Measurements from ENCODE around the gene HYAL3. TPM values are rescaled to one million over a fixed set of nuclear protein-coding genes. Genes with fewer than 3 reads are reported as not detected.

The HYAL3 gene
- total and polyA plus RNA-seq, 8 donors, result 0.46 to 2.1 (median 0.77) TPM

DNA sequence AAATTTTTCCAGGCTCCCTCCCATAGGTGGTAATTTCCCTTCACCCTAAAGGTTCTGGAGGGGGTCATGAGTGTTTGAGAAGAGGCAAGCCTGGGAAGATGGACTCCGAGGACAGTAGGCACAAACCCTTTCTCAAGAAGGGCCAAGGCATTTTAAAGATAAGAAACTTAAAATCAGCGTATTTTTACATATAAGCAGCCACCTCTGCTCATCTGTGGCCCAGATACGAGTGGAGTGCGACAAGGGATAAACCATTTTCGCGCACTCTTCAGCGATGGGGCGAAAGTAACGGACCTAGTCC is 40.9 kb upstream of the HYAL3 start:
- no peak for DNase-seq
- no peaks in the 10 kb centered on the region for H3K27me3 ChIP-seq
- intact Hi-C loops (cut with DNase I), result loop anchor here in 1 of 3 donors (10.0 kb wide), 1 partner anchor 215 kb away; no protein-coding TSS in a partner anchor
- no peaks in the 10 kb centered on the region for H3K9me3 ChIP-seq
- ATAC-seq, result no peak
- TF ChIP-seq CTCF (IDR thresholded peaks at IDR 0.05), result no peak
- WGBS, 2 donors, result 72 to 75% methylated on average over 9 of the region's 9 CpGs
- peak overlapping the region in 2 of 4 donors; percentile 23 to 72 for H3K4me3 ChIP-seq
- H3K36me3 ChIP-seq, result no peaks in the 10 kb centered on the region
- no peak for FAIRE-seq
- peaks cover 0 to 21% (median 12%) of the 10 kb centered on the region in 3 donors for H3K4me1 ChIP-seq
- peak overlapping the region in 3 of 4 donors; percentile 16 to 60 (median 55) for H3K27ac ChIP-seq

DNA sequence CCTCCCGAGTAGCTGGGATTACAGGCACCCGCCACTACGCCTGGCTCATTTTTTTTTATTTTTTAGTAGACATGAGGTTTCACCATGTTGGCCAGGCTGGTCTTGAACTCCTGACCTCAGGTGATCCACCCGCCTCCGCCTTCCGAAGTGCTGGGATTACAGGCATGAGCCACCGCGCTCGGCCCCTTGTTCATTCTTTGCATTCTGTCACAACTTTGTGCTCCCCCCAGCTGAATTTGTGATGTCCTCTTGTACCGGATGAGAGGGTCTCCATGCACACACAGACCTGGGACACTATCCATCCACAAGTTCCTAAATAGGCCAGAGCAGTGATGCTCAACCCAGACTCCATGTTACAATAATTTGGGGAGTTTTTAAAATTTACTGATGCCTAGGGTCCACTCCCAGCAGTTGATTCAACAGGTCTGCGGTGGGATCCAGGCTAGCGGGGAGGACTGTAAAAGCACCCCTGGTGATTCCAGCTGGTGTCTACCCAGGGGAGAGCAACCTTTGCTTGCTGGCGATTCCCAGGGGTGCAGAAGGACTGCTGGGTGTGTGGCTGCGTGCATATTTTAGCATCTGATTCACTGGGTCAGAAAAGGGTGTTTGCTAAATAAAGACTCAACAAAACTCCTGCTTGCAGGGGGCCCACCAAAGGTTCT is 40.4 kb upstream of the HYAL3 start:
- peaks cover 4 to 26% (median 17%) of the 10 kb centered on the region in 3 donors for H3K4me1 ChIP-seq

DNA sequence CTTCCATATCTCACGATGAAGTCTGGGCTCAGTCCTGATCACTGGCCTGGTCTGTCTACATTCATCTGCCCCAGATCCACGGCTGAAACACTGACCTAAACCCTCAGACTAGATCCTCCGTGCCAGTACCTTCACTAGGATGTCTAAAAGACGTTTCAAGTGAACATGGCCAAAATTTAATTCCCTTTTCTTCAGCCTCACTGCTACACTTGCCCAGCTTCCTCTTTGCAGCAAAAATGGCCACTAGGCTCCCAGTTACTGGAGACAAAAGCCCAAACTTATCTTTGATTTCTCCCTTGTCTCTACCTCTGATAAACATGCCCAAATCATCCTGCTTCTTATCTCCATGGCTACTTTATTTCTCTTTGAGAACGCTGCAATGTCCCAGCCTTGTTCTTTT is 39.8 kb upstream of the HYAL3 start:
- peak overlapping the region in 1 of 4 donors; percentile 72 for H3K4me3 ChIP-seq
- H3K4me1 ChIP-seq, result peaks cover 10 to 32% (median 24%) of the 10 kb centered on the region in 3 donors
- ATAC-seq (no peak), FAIRE-seq (no peak), DNase-seq (no peak)
- H3K27ac ChIP-seq, result peak overlapping the region in 3 of 4 donors; percentile 90 to 97 (median 95)
- intact Hi-C loops (cut with DNase I), result no loop called here
- no peaks in the 10 kb centered on the region for H3K9me3 ChIP-seq
- TF ChIP-seq CTCF (IDR thresholded peaks at IDR 0.05), result no peak
- H3K36me3 ChIP-seq, result no peaks in the 10 kb centered on the region
- no peaks in the 10 kb centered on the region for H3K27me3 ChIP-seq
- WGBS, 2 donors, result 78 to 83% methylated on average over 5 of the region's 5 CpGs

More for the DNA sequence above, 40.4 kb upstream of the HYAL3 start:
- FAIRE-seq, result no peak
- ATAC-seq, result no peak
- DNase-seq, result peak in 1 of 6 donors; percentile 49
- WGBS, 2 donors, result 87 to 92% methylated on average over 13 to 14 of the region's 14 CpGs
- peak overlapping the region in 3 of 4 donors; percentile 90 to 97 (median 95) for H3K27ac ChIP-seq
- H3K4me3 ChIP-seq, result peak overlapping the region in 1 of 4 donors; percentile 72
- intact Hi-C loops (cut with DNase I), result loop anchor here in 1 of 3 donors (10.0 kb wide), 1 partner anchor 215 kb away; no protein-coding TSS in a partner anchor
- TF ChIP-seq CTCF (IDR thresholded peaks at IDR 0.05), result no peak
- no peaks in the 10 kb centered on the region for H3K27me3 ChIP-seq
- no peaks in the 10 kb centered on the region for H3K36me3 ChIP-seq
- no peaks in the 10 kb centered on the region for H3K9me3 ChIP-seq

- H3K4me1 ChIP-seq, result peaks cover 10 to 42% (median 28%) of the 10 kb centered on the region in 3 donors
- peak overlapping the region; percentile 90 to 97 (median 96) for H3K27ac ChIP-seq
- intact Hi-C loops (cut with DNase I), result no loop called here
- DNase-seq, result peak; percentile 97 to 100 (median 100)
- ATAC-seq, result peak; percentile 87 to 92 (median 89)
- peak; percentile 39 for FAIRE-seq
- peak overlapping the region; percentile 39 to 98 (median 84) for H3K4me3 ChIP-seq
- H3K9me3 ChIP-seq, result no peaks in the 10 kb centered on the region
- no peaks in the 10 kb centered on the region for H3K27me3 ChIP-seq
- H3K36me3 ChIP-seq, result peaks cover 0 to 2% (median 0%) of the 10 kb centered on the region in 3 donors
- no peak for TF ChIP-seq CTCF (IDR thresholded peaks at IDR 0.05)
- 1% methylated on average over 71 to 79 of the region's 79 CpGs for WGBS, 2 donors
Observed at GRCh38 chr3:50337175-50337861, 38.1 kb upstream of the HYAL3 start.

All from pancreas (tissue), 10 donors.